Left kidney (tissue), 2 donors: ENCODE data around the gene HMCN1. TPM values are rescaled to one million over a fixed set of nuclear protein-coding genes. Genes with fewer than 3 reads are reported as not detected.
A peak's percentile ranks its signal among the peaks of the same experiment; 100 is the strongest.

ENCODE experiments used
- DNase-seq: peaks from one replicate; pipeline ENCODE4 v3.0.0-alpha.2; 2013
- polyA plus RNA-seq: library from polyadenylated mRNA; unstranded; fragments of 120-200 nt; gene quantifications from one replicate; pipeline ENCODE4 v1.2.1, GENCODE V29; 2013; ENCODE audit not compliant: insufficient read length

Gene HMCN1
- polyA plus RNA-seq, 1 donor, result 61.3 TPM

DNA sequence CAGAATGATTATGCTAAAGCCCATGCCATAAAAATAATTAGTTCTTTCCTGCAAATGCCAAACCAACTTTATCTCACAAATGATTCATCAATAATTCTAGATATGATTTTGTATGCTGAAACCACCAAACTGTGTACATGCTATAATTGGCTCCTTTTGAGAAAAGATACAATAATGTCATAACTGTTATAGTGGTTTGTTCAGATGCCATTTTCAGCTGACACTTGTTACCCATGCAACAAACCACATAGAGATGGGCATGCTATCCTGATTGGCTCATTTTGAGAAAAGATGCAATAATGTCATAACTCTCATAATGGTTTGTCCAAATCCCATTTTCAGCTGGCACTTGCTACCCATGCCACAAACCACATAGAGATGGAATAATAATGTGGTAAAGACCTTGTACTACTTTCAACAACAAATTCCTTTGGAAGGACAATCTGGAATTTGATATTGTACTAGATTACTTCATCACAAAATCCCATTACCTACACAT lies 357.1 kb downstream of the HMCN1 start:
- no peak for DNase-seq

GRCh38 chr1:186093437-186093836 lies 359.2 kb downstream of the HMCN1 start:
- no peak for DNase-seq

DNA sequence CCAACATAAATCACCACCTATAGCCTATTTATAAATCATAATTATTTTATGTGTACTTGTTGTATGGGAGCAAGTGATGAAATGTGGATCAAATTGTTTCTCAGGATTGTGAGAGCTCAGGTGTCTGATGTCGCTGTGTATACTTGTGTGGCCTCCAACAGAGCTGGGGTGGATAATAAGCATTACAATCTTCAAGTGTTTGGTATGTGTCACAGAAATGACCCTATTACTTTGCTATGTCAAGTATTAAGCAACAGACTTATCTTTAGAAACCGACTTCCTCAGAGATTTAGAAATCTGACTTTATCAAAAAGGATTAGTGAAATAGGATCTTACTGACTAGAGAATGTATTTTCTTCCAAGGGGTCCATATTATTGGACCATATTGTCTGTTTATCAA lies 360.0 kb downstream of the HMCN1 start:
- DNase-seq, result no peak

GRCh38 chr1:186099336-186100104 lies 365.3 kb downstream of the HMCN1 start:
- no peak for DNase-seq

- no peak for DNase-seq
These were observed 367.9 kb downstream of the HMCN1 start for GRCh38 chr1:186102107-186102506.

DNA sequence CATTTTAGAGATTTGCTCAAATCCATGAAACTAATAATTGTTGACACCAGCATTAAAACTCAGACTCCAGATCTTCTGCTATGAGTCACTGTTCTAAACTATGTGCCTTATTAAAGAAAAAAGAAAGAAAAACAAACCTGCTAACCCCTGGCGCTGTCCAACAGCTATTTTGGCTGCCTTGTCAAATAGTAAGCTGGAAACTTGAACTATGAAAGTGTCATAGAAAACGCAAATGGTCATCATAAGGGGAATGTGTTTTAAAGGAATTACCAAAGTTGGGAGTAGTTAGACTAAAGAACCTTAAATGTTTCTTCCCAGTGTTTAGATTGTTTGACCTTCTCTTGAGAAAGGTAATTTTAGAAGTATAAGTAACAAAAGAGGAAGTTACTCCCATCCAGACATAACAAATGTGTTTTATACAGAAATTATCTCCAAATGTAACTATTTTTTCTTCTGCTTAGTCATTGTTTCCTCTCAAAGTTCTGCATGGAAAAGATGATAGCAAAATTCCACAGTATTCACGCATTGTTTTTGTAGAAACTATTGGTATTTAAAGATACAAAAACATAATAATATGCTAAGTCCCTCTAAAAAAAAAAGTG lies 368.5 kb downstream of the HMCN1 start:
- DNase-seq, result peak; percentile 13

DNA sequence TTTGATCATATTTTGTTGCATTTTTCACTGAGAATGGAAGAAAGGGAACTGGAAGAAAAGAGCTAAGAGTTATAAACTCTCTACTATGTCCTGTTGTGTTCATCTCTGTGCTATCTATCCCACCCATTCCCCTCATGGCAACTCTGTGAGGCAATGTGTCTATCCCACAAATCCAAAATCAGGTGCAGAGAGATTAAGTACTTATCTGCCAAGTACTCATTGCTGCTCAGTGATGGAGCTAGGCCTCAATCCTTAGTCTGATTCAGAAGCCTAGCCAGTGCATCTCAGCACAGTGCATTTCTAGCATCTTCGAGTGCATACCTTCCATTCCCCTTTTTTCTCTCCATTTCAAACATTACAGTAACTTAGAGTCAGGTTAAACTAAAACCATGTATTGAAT lies 370.3 kb downstream of the HMCN1 start:
- DNase-seq, result no peak

DNA sequence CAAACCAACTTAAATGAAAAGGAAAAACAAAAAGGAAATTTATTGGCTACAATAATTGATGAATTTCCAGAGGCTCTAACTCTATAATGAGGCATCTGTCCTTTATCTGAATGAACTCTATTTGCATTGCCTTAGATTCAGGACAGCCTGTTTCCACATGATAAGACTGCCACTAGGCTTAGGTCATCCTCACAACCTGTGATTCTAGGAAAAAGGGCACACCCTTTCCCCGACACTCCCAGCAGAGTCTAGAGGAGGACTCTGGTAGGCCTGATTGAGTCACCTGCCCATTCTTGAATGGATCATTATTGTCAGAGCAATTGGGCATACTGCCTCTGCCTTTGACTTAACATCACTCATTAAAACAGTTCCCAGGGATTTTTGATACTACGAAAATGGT lies 378.1 kb downstream of the HMCN1 start:
- DNase-seq, result no peak

- no peak for DNase-seq
These were observed 379.3 kb downstream of the HMCN1 start for GRCh38 chr1:186113461-186113860.

DNA sequence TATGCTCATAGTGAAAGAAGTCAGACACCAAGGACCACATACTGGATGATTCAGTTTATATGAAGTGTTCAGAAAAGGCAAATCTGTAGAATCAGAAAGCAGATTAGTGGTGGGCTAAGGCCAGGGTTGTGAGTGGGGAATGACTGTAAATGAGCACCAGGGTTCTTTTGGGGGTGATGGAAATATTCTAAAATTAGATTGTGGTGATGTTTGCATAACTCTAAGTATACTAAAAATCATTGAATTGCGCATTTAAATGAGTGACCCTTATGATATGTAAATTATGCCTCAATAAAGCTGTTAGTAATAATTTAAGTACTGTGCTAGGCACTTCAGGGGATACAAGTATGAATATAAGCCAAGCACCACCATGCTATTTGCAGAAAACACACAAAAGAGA lies 384.5 kb downstream of the HMCN1 start:
- DNase-seq, result no peak

DNA sequence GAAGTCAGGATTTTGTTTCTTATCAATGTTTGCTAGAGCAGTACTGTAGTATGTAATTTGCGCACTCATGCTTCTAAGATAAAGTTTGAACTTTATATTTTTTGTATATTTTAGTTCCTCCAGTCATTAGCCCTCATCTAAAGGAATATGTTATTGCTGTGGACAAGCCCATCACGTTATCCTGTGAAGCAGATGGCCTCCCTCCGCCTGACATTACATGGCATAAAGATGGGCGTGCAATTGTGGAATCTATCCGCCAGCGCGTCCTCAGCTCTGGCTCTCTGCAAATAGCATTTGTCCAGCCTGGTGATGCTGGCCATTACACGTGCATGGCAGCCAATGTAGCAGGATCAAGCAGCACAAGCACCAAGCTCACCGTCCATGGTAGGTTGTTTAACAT lies 388.6 kb downstream of the HMCN1 start:
- no peak for DNase-seq

DNA sequence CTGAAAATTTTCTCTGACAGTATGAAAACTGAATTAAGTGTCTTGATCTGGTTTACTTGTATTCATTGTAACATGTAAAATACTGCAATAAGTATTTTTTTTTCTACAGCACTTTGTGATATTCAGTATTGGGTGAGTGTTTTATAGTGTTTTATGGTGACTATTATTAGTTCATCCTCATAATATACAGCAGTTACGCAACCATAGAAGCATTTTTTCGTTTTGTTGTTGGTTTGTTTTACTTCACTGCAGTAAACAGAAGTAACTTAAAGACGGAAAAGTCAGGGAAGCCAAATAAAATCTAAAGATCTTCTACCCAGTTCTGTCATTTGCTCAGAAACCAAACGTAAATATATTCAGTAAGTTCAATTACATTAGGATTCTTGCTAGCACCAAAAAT lies 390.8 kb downstream of the HMCN1 start:
- no peak for DNase-seq

- DNase-seq, result no peak
These were observed 391.3 kb downstream of the HMCN1 start for GRCh38 chr1:186125511-186125910.

DNA sequence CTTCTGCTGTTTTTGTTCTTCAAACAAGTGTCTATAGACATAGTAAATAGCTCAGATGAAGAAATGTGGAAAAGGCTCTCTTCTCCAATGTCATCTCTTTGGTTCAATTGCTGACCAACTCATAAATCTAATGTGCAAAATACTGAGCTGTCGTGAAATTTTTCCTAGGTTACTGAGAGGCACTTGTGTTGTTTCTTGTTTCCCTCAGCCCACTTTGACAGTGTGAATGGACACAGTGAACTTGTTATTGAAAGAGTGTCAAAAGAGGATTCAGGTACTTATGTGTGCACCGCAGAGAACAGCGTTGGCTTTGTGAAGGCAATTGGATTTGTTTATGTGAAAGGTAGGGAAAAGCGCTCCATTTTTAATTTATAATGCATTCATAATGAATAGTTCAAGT lies 395.6 kb downstream of the HMCN1 start:
- no peak for DNase-seq

- no peak for DNase-seq
These were observed 404.9 kb downstream of the HMCN1 start for GRCh38 chr1:186139115-186139514.

DNA sequence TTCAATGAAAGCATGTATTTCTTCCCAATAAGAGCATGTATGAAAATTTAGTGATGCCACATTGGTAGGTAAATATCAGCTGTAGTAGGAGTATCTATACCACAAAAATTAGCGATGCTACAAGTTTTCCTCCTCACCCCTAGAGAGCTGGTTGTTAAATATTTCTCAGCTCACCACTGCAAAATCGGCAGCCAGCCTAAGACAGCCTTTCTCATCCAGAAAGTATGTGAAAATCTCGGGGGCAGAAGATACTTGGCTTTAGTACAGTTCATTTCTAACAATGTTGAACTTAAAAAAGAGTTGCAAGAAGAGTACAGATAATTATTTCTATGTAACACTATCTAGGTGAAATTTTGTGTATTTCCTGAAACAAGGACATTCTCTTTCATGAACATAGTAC lies 405.5 kb downstream of the HMCN1 start:
- DNase-seq, result no peak

GRCh38 chr1:186142159-186142558 lies 408.0 kb downstream of the HMCN1 start:
- no peak for DNase-seq

- no peak for DNase-seq
These were observed 408.7 kb downstream of the HMCN1 start for GRCh38 chr1:186142916-186143315.

- DNase-seq, result no peak
These were observed 409.3 kb downstream of the HMCN1 start for GRCh38 chr1:186143481-186143880.

GRCh38 chr1:186144505-186144904 lies 410.3 kb downstream of the HMCN1 start:
- no peak for DNase-seq

- no peak for DNase-seq
These were observed 412.8 kb downstream of the HMCN1 start for GRCh38 chr1:186146974-186147373.

DNA sequence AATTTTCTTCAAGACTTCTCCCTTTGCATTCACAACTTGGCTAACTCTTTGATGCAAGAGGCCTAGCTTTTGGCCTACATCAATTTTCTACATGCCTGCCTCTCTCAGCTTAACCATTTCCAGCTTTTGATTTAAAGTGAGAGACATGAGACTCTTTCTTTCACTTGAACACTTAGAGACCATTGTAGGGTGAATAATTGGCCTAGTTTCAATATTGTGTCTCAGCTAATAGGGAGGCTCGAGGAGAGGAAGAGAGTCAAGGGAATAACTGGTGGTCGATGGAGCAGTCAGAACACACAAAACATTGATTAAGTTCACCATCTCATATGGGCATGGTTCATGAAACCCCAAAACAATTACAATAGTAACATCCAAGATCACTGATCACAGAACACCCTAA lies 415.4 kb downstream of the HMCN1 start:
- no peak for DNase-seq

- no peak for DNase-seq
These were observed 418.0 kb downstream of the HMCN1 start for GRCh38 chr1:186152227-186152619.
